Pons (tissue), 1 donor: ENCODE data around the gene FSCN2.
"Not testable (repeated sequence)": the region's sequence is repeated elsewhere in the genome, so short reads cannot be mapped to it uniquely, and the experiment has no call there.

ENCODE experiments used
- DNase-seq: peaks from one replicate; pipeline ENCODE4 v3.0.0-alpha.2; 2016; ENCODE audit warnings: low spot score

FSCN2 gene

GRCh38 chr17:81577278-81578000 is 49.3 kb downstream of the FSCN2 start:
- no peak for DNase-seq

- DNase-seq: no peak
Measured at GRCh38 chr17:81578038-81578441, 49.9 kb downstream of the FSCN2 start.

GRCh38 chr17:81578561-81579225 is 50.5 kb downstream of the FSCN2 start:
- DNase-seq: no peak

- no peak for DNase-seq
Measured at GRCh38 chr17:81579298-81579697, 51.1 kb downstream of the FSCN2 start.

GRCh38 chr17:81579821-81580321 is 51.7 kb downstream of the FSCN2 start:
- DNase-seq: no peak

GRCh38 chr17:81580481-81580880 is 52.3 kb downstream of the FSCN2 start:
- DNase-seq: no peak

GRCh38 chr17:81581758-81582157 is 53.6 kb downstream of the FSCN2 start:
- DNase-seq: no peak

- DNase-seq: no peak
Measured at GRCh38 chr17:81582341-81582740, 54.2 kb downstream of the FSCN2 start.

- DNase-seq: no peak
Measured at GRCh38 chr17:81582749-81583148, 54.6 kb downstream of the FSCN2 start.

- DNase-seq: no peak
Measured at GRCh38 chr17:81583589-81584342, 55.6 kb downstream of the FSCN2 start.

- DNase-seq: not testable (repeated sequence)
Measured at GRCh38 chr17:81584771-81585170, 56.6 kb downstream of the FSCN2 start.

GRCh38 chr17:81586096-81586495 is 57.9 kb downstream of the FSCN2 start:
- DNase-seq: no peak
